ENCODE measurements around the gene TLR10.
A peak's percentile ranks its signal among the peaks of the same experiment; 100 is the strongest.
"Not testable (repeated sequence)": the region's sequence is repeated elsewhere in the genome, so short reads cannot be mapped to it uniquely, and the experiment has no call there.

TLR10 gene
- total RNA-seq = 0 to 0.05 (median 0) reads per million in 3 experiments

GRCh38 chr4:38782452-38783108 lies at the start of gene TLR10:
TSS of gene TLR10 (minus strand) at chr4:38782990. CDS start at chr4:38775590, 7,400 bp downstream.
- peak; percentile 29 for DNase-seq

GRCh38 chr4:38832206-38832605 lies 49.4 kb upstream of the TLR10 start:
- no peak for DNase-seq

- DNase-seq = no peak
These were observed 48.9 kb upstream of the TLR10 start for GRCh38 chr4:38831653-38832052.

GRCh38 chr4:38829237-38829636 lies 46.4 kb upstream of the TLR10 start:
- no peak for DNase-seq

- DNase-seq = no peak
These were observed 41.0 kb upstream of the TLR10 start for GRCh38 chr4:38823766-38824165.

GRCh38 chr4:38822748-38823303 lies 40.0 kb upstream of the TLR10 start:
- no peak for DNase-seq

- DNase-seq = no peak
These were observed 38.9 kb upstream of the TLR10 start for GRCh38 chr4:38821739-38822138.

- no peak for DNase-seq
These were observed 37.7 kb upstream of the TLR10 start for GRCh38 chr4:38820329-38821061.

- DNase-seq = no peak
These were observed 36.8 kb upstream of the TLR10 start for GRCh38 chr4:38819569-38819968.

- no peak for DNase-seq
These were observed 35.7 kb upstream of the TLR10 start for GRCh38 chr4:38818441-38818976.

- no peak for DNase-seq
These were observed 33.3 kb upstream of the TLR10 start for GRCh38 chr4:38815885-38816782.

- no peak for DNase-seq
These were observed 31.6 kb upstream of the TLR10 start for GRCh38 chr4:38814386-38814785.

GRCh38 chr4:38811297-38811696 lies 28.5 kb upstream of the TLR10 start:
- DNase-seq = no peak

- DNase-seq = not testable (repeated sequence)
These were observed 24.7 kb upstream of the TLR10 start for GRCh38 chr4:38807462-38807861.

GRCh38 chr4:38806251-38806650 lies 23.5 kb upstream of the TLR10 start:
- not testable (repeated sequence) for DNase-seq

- no peak for DNase-seq
These were observed 22.8 kb upstream of the TLR10 start for GRCh38 chr4:38805530-38806145.

- DNase-seq = peak; percentile 61
These were observed 22.0 kb upstream of the TLR10 start, which contains the start of gene TLR1 for GRCh38 chr4:38804654-38805295. TSS of gene TLR1 (minus strand) at chr4:38804791. CDS start at chr4:38798831, 5,960 bp downstream.

- DNase-seq = no peak
These were observed 21.3 kb upstream of the TLR10 start for GRCh38 chr4:38803833-38804653.

- no peak for DNase-seq
These were observed 20.0 kb upstream of the TLR10 start for GRCh38 chr4:38802561-38803355.

- DNase-seq = no peak
These were observed 18.2 kb upstream of the TLR10 start for GRCh38 chr4:38800961-38801450.

All from central memory CD4-positive, alpha-beta T cell (primary cell).